Thoracic aorta (tissue), 2 donors: ENCODE measurements around the gene SLC1A5. TPM values are rescaled to one million over a fixed set of nuclear protein-coding genes. Genes with fewer than 3 reads are reported as not detected.

Experiments used
- ATAC-seq: fragments of 150-250 bp; one replicate; pipeline ENCODE4 v1.8.0; 2017; ENCODE audit warnings: low read depth; ENCODE audit not compliant: insufficient number of reproducible peaks, low FRiP score
- DNase-seq: peaks from one replicate; pipeline ENCODE4 v3.0.0-alpha.2; 2020; ENCODE audit warnings: low spot score
- H3K27ac ChIP-seq, 2 donors: fragments of 200-600 bp; sonication (generic); 1 replicate in 1 of 2; 2 replicates in 1 of 2; pipeline ENCODE4 v1.5.1; 2016; ENCODE audit warnings: mild to moderate bottlenecking in 2 of 2, moderate library complexity in 2 of 2
- H3K27me3 ChIP-seq: fragments of 200-600 bp; sonication (generic); replicated peaks from 2 replicates; pipeline ENCODE4 v1.6.0; 2016; ENCODE audit warnings: mild to moderate bottlenecking; ENCODE audit not compliant: insufficient read depth
- H3K36me3 ChIP-seq: fragments of 200-600 bp; sonication (generic); one replicate; pipeline ENCODE4 v1.5.1; 2016
- H3K4me1 ChIP-seq, 2 donors: fragments of 200-600 bp; sonication (generic); 1 replicate in 1 of 2; 2 replicates in 1 of 2; pipeline versions ENCODE4 v1.5.1 to v1.6.0; 2016; ENCODE audit warnings: low read depth in 2 of 2, mild to moderate bottlenecking in 1 of 2; ENCODE audit not compliant: control insufficient read depth in 1 of 2
- H3K4me3 ChIP-seq: fragments of 200-600 bp; sonication (generic); 2 replicates; pipeline ENCODE4 v1.5.1; 2016; ENCODE audit warnings: mild to moderate bottlenecking
- H3K9me3 ChIP-seq: fragments of 200-600 bp; sonication (generic); 2 replicates; pipeline ENCODE4 v1.5.1; 2016
- CTCF ChIP-seq: fragments of 200-600 bp; sonication (generic); IDR thresholded peaks from one replicate; pipeline ENCODE4 v1.5.1; 2019; ENCODE audit warnings: antibody characterized with exemption
- total RNA-seq, 2 donors: library from RNA; depleted of rRNA; stranded (reverse); fragments of >200 nt; gene quantifications; one replicate each; pipeline versions ENCODE4 v1.1.0 to v1.2.3, GENCODE V29; 2016

SLC1A5 gene
- total RNA-seq, 2 donors from 2014 or later, result 48.7 to 66.2 TPM

- H3K4me1 ChIP-seq, result peaks cover 0 to 22% of the 10 kb centered on the region in 2 donors
Observed at GRCh38 chr19:46732966-46733689, 55.3 kb downstream of the SLC1A5 start.

GRCh38 chr19:46732172-46732938 lies 56.0 kb downstream of the SLC1A5 start:
- Histone ChIP-seq H3K27me3 (no peaks in the 10 kb centered on the region), H3K36me3 (peaks cover 52% of the 10 kb centered on the region), H3K4me3 (no peak overlapping the region), H3K9me3 (no peaks in the 10 kb centered on the region), H3K27ac (no peak overlapping the region), H3K4me1 (peaks cover 0 to 20% of the 10 kb centered on the region in 2 donors)
- ATAC-seq, result no peak
- no peak for TF ChIP-seq CTCF
- DNase-seq, result no peak

More at GRCh38 chr19:46732966-46733689, 55.3 kb downstream of the SLC1A5 start:
- Histone ChIP-seq H3K9me3 (no peaks in the 10 kb centered on the region), H3K4me3 (no peak overlapping the region), H3K27ac (peak overlapping the region in 1 of 2 donors; percentile 25), H3K27me3 (no peaks in the 10 kb centered on the region), H3K36me3 (peaks cover 44% of the 10 kb centered on the region)
- ATAC-seq (no peak), DNase-seq (no peak)
- TF ChIP-seq CTCF, result no peak

- TF ChIP-seq CTCF, result no peak
- ATAC-seq, result no peak
- no peaks in the 10 kb centered on the region for H3K9me3 ChIP-seq
- no peak for DNase-seq
- no peak overlapping the region for H3K27ac ChIP-seq
- peaks cover 60% of the 10 kb centered on the region for H3K36me3 ChIP-seq
- H3K4me1 ChIP-seq, result peaks cover 0 to 15% of the 10 kb centered on the region in 2 donors
- H3K27me3 ChIP-seq, result no peaks in the 10 kb centered on the region
- no peak overlapping the region for H3K4me3 ChIP-seq
Observed at GRCh38 chr19:46731584-46731983, 56.8 kb downstream of the SLC1A5 start.

GRCh38 chr19:46731007-46731501 lies 57.3 kb downstream of the SLC1A5 start:
- no peak overlapping the region for H3K27ac ChIP-seq
- H3K4me3 ChIP-seq, result no peak overlapping the region
- H3K27me3 ChIP-seq, result no peaks in the 10 kb centered on the region
- TF ChIP-seq CTCF, result no peak
- peaks cover 64% of the 10 kb centered on the region for H3K36me3 ChIP-seq
- no peaks in the 10 kb centered on the region for H3K9me3 ChIP-seq
- ATAC-seq (no peak), DNase-seq (no peak)
- H3K4me1 ChIP-seq, result peaks cover 0 to 14% of the 10 kb centered on the region in 2 donors

- Histone ChIP-seq H3K4me1 (peaks cover 0 to 14% of the 10 kb centered on the region in 2 donors), H3K27me3 (no peaks in the 10 kb centered on the region), H3K4me3 (no peak overlapping the region), H3K36me3 (peaks cover 68% of the 10 kb centered on the region), H3K27ac (no peak overlapping the region), H3K9me3 (no peaks in the 10 kb centered on the region)
- DNase-seq, result no peak
- no peak for ATAC-seq
- TF ChIP-seq CTCF, result no peak
Observed at GRCh38 chr19:46730595-46730994, 57.8 kb downstream of the SLC1A5 start.
